Measurements from ENCODE around the gene CCDC182. TPM values are rescaled to one million over a fixed set of nuclear protein-coding genes. Genes with fewer than 3 reads are reported as not detected.

CCDC182 gene
- total RNA-seq, 4 donors from 2014 or later, result not detected

DNA sequence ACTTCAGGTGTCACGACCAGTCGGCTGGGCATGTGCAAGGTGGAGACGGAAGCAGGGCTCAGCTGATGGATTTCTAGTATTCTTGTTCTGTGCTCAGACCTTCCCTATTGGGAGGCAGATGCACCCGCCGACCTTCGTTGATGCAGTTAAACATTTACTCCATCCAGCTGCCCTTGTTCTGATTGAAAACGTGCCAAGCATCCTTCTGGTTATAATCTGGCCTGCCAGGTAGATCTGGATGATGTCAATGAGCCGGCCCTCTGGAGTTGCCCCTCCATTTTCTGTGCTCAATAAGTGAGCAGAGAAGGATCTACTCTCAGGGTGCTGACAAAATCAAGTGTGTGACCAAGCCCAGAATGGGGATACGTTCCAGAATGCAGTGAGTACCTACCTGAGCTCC is 38.3 kb downstream of the CCDC182 start:
- in situ Hi-C loops (cut with MboI; ENCODE audit: low pct_ligation_motif_present in 1 of 4, low pct_unique_long_range_greater_than_20kb in 1 of 4, low sequenced_read_pairs in 3 of 4) (no loop called here), intact Hi-C loops (cut with DNase I; ENCODE audit: low total_unique reads) (no loop called here)
- DNase-seq, result no peak
- H3K36me3 ChIP-seq, result no peaks in the 10 kb centered on the region
- no peaks in the 10 kb centered on the region for H3K4me1 ChIP-seq
- H3K4me3 ChIP-seq, result no peak overlapping the region
- 48% methylated on average over 9 of the region's 9 CpGs; no CpG with 5 or more reads in 1 of the 2 donors for WGBS, 2 donors (ENCODE audit: low coverage in 1 of 2)
- TF ChIP-seq EP300 (IDR thresholded peaks at IDR 0.05; ENCODE audit: low read depth) (no peak), POLR2A (IDR thresholded peaks at IDR 0.05) (no peak), CTCF (IDR thresholded peaks at IDR 0.05) (no peak), POLR2AphosphoS5 (IDR thresholded peaks at IDR 0.05) (no peak)
- H3K27me3 ChIP-seq, result no peaks in the 10 kb centered on the region
- no peaks in the 10 kb centered on the region for H3K9me3 ChIP-seq
- no peak overlapping the region for H3K27ac ChIP-seq

DNA sequence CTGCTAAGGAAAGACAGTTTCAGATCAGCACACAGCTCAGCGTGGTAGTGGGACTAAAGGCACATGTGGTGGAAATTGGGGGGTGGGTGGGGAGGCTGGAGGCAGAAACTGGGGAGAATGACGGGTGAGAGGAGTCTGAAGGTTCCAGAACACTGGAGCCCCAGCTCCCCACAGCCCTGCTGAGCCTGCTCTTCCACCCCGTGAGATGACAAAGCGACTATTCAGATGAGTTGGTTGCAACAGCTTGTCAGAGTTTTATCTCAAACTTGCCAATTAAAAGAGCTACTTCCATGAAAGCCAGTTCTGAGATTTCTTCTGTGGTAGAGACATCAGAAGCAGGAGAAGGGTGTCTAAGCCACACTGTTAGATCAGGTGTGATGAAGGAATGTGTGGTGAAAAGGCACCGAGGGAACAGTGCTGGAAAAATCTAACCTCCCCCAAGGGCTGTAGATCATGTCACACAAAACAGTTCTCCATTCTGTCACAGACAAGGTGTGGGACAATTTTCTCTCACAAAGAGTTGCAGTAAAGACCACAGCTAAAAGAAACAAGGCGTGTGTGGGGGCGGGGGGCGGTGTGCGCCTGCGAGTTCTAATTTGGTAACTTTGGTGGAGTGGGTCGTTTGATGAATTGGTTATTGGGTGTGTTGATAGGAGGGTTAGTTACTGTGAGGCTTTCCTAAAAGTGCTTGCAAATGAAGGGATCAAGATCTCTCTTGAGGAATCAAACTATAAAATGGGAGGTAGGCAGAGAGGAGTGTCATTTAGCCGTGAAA is 39.0 kb downstream of the CCDC182 start:
- Histone ChIP-seq H3K36me3 (no peaks in the 10 kb centered on the region), H3K4me1 (no peaks in the 10 kb centered on the region), H3K27me3 (no peaks in the 10 kb centered on the region), H3K4me3 (no peak overlapping the region), H3K9me3 (no peaks in the 10 kb centered on the region), H3K27ac (no peak overlapping the region)
- 48 to 51% methylated on average over 9 to 12 of the region's 12 CpGs for WGBS, 2 donors (ENCODE audit: low coverage in 1 of 2)
- in situ Hi-C loops (cut with MboI; ENCODE audit: low pct_ligation_motif_present in 1 of 4, low pct_unique_long_range_greater_than_20kb in 1 of 4, low sequenced_read_pairs in 3 of 4), result no loop called here
- TF ChIP-seq POLR2A (IDR thresholded peaks at IDR 0.05), result no peak
- no peak for TF ChIP-seq POLR2AphosphoS5 (IDR thresholded peaks at IDR 0.05)
- no peak for TF ChIP-seq EP300 (IDR thresholded peaks at IDR 0.05; ENCODE audit: low read depth)
- no peak for TF ChIP-seq CTCF (IDR thresholded peaks at IDR 0.05)
- DNase-seq, result no peak
- intact Hi-C loops (cut with DNase I; ENCODE audit: low total_unique reads), result no loop called here

GRCh38 chr17:57704448-57704847 is 40.7 kb downstream of the CCDC182 start:
- no peak overlapping the region for H3K4me3 ChIP-seq
- H3K27ac ChIP-seq, result no peak overlapping the region
- no peaks in the 10 kb centered on the region for H3K9me3 ChIP-seq
- WGBS, 2 donors (ENCODE audit: low coverage in 1 of 2), result 100% methylated on average over 1 of the region's 1 CpG; no CpG with 5 or more reads in 1 of the 2 donors
- H3K36me3 ChIP-seq, result no peaks in the 10 kb centered on the region
- H3K4me1 ChIP-seq, result no peaks in the 10 kb centered on the region
- in situ Hi-C loops (cut with MboI; ENCODE audit: low pct_ligation_motif_present in 1 of 4, low pct_unique_long_range_greater_than_20kb in 1 of 4, low sequenced_read_pairs in 3 of 4) (no loop called here), intact Hi-C loops (cut with DNase I; ENCODE audit: low total_unique reads) (no loop called here)
- no peak for DNase-seq
- no peaks in the 10 kb centered on the region for H3K27me3 ChIP-seq
- TF ChIP-seq POLR2A (IDR thresholded peaks at IDR 0.05) (no peak), EP300 (IDR thresholded peaks at IDR 0.05; ENCODE audit: low read depth) (no peak), CTCF (IDR thresholded peaks at IDR 0.05) (no peak), POLR2AphosphoS5 (IDR thresholded peaks at IDR 0.05) (no peak)

GRCh38 chr17:57703273-57703672 is 41.8 kb downstream of the CCDC182 start:
- no peak for DNase-seq
- WGBS, 2 donors (ENCODE audit: low coverage in 1 of 2), result 82% methylated on average over 1 of the region's 1 CpG; no CpG with 5 or more reads in 1 of the 2 donors
- intact Hi-C loops (cut with DNase I; ENCODE audit: low total_unique reads), result no loop called here
- Histone ChIP-seq H3K4me3 (no peak overlapping the region), H3K36me3 (no peaks in the 10 kb centered on the region), H3K9me3 (no peaks in the 10 kb centered on the region), H3K27ac (no peak overlapping the region), H3K4me1 (peaks cover 0 to under 1% (median 0%) of the 10 kb centered on the region in 4 donors), H3K27me3 (no peaks in the 10 kb centered on the region)
- in situ Hi-C loops (cut with MboI; ENCODE audit: low pct_ligation_motif_present in 1 of 4, low pct_unique_long_range_greater_than_20kb in 1 of 4, low sequenced_read_pairs in 3 of 4), result no loop called here
- TF ChIP-seq EP300 (IDR thresholded peaks at IDR 0.05; ENCODE audit: low read depth) (no peak), POLR2A (IDR thresholded peaks at IDR 0.05) (no peak), POLR2AphosphoS5 (IDR thresholded peaks at IDR 0.05) (no peak), CTCF (IDR thresholded peaks at IDR 0.05) (no peak)

All from transverse colon (tissue), 4 donors.